Cardiac fibroblast (primary cell): Measurements from ENCODE around the gene GAL3ST3.
A peak's percentile ranks its signal among the peaks of the same experiment; 100 is the strongest.

ENCODE experiments used
- DNase-seq, 2 donors: peaks; one replicate each; pipeline versions ENCODE4 v3.0.0 to v3.0.0-alpha.2; 2010; ENCODE audit warnings: low read depth in 2 of 2
- H3K4me3 ChIP-seq, 2 donors: replicated peaks in 1 of 2; 1 replicate in 1 of 2; 2 replicates in 1 of 2; pipeline ENCODE4 v1.5.1; 2011; ENCODE audit warnings: low read depth in 2 of 2, low read length in 2 of 2, mild to moderate bottlenecking in 2 of 2, moderate library complexity in 1 of 2
- CTCF ChIP-seq: IDR thresholded peaks from one replicate; pipeline ENCODE4 v1.5.1; 2011; ENCODE audit warnings: low read depth, mild to moderate bottlenecking, low read length, inconsistent platforms

The GAL3ST3 gene

GRCh38 chr11:66020212-66020611, 28.7 kb downstream of the GAL3ST3 start:
- no peak overlapping the region for H3K4me3 ChIP-seq
- no peak for DNase-seq
- TF ChIP-seq CTCF = no peak

GRCh38 chr11:66017321-66017720, 31.6 kb downstream of the GAL3ST3 start:
- no peak for TF ChIP-seq CTCF
- no peak overlapping the region for H3K4me3 ChIP-seq
- no peak for DNase-seq

GRCh38 chr11:66016793-66017177, 32.2 kb downstream of the GAL3ST3 start:
- DNase-seq = no peak
- no peak for TF ChIP-seq CTCF
- H3K4me3 ChIP-seq = no peak overlapping the region

GRCh38 chr11:66015936-66016792, 32.8 kb downstream of the GAL3ST3 start:
- no peak overlapping the region for H3K4me3 ChIP-seq
- DNase-seq = no peak
- no peak for TF ChIP-seq CTCF

- TF ChIP-seq CTCF = no peak
- no peak overlapping the region for H3K4me3 ChIP-seq
- DNase-seq = peak; percentile 23 to 72
Measured at GRCh38 chr11:66015454-66015881, 33.5 kb downstream of the GAL3ST3 start.

- no peak for TF ChIP-seq CTCF
- DNase-seq = peak in 1 of 2 donors; percentile 14
- H3K4me3 ChIP-seq = no peak overlapping the region
Measured at GRCh38 chr11:66014804-66015453, 34.0 kb downstream of the GAL3ST3 start.
